H9 (cell line): ENCODE results near the gene NF1. TPM values are rescaled to one million over a fixed set of nuclear protein-coding genes. Genes with fewer than 3 reads are reported as not detected.

Source experiments
- DNase-seq: peaks from one replicate; pipeline ENCODE4 v3.0.0-alpha.2; 2017
- H2AFZ ChIP-seq: one replicate; pipeline ENCODE4 v1.6.1; 2013; ENCODE audit warnings: mild to moderate bottlenecking, low read length, control low read depth, moderate library complexity
- H2AK5ac ChIP-seq: 2 replicates; pipeline ENCODE4 v1.6.1; 2013; ENCODE audit warnings: low read length, control low read depth, mixed read lengths; ENCODE audit not compliant: insufficient read length
- H2BK120ac ChIP-seq: one replicate; pipeline ENCODE4 v1.6.1; 2013; ENCODE audit warnings: low read depth, mild to moderate bottlenecking, low read length, control low read depth, inconsistent platforms; ENCODE audit not compliant: poor library complexity, severe bottlenecking
- H2BK12ac ChIP-seq: 2 replicates; pipeline ENCODE4 v1.6.1; 2013; ENCODE audit warnings: low read length, control low read depth, mixed read lengths, low read depth; ENCODE audit not compliant: insufficient read length
- H2BK15ac ChIP-seq: 2 replicates; pipeline ENCODE4 v1.6.1; 2013; ENCODE audit warnings: low read depth, low read length, control low read depth
- H2BK20ac ChIP-seq: one replicate; pipeline ENCODE4 v1.6.1; 2013; ENCODE audit warnings: low read depth, mild to moderate bottlenecking, low read length, control low read depth, inconsistent platforms; ENCODE audit not compliant: poor library complexity, severe bottlenecking
- H2BK5ac ChIP-seq: 2 replicates; pipeline ENCODE4 v1.6.1; 2013; ENCODE audit warnings: low read length, control low read depth, mixed read lengths; ENCODE audit not compliant: insufficient read length
- H3K14ac ChIP-seq: 2 replicates; pipeline ENCODE4 v1.6.1; 2013; ENCODE audit warnings: low read length, control low read depth; ENCODE audit not compliant: insufficient read depth
- H3K18ac ChIP-seq: 2 replicates; pipeline ENCODE4 v1.6.1; 2013; ENCODE audit warnings: low read depth, mild to moderate bottlenecking, mixed read lengths, low read length, control low read depth; ENCODE audit not compliant: insufficient read length
- H3K23ac ChIP-seq: 2 replicates; pipeline ENCODE4 v1.6.1; 2013; ENCODE audit warnings: low read length, control low read depth, mixed read lengths, low read depth; ENCODE audit not compliant: insufficient read length
- H3K23me2 ChIP-seq: 2 replicates; pipeline ENCODE4 v1.6.1; 2013; ENCODE audit warnings: low read depth, mild to moderate bottlenecking, mixed read lengths, low read length, control low read depth; ENCODE audit not compliant: insufficient read length, poor library complexity, severe bottlenecking
- H3K27ac ChIP-seq: 2 replicates; pipeline ENCODE4 v1.5.1; 2013; ENCODE audit warnings: low read length, control low read depth, mixed read lengths, low read depth; ENCODE audit not compliant: insufficient read length
- H3K27me3 ChIP-seq: 2 replicates; pipeline ENCODE4 v1.6.1; 2013; ENCODE audit warnings: low read length, control low read depth, inconsistent platforms; ENCODE audit not compliant: insufficient read depth
- H3K4ac ChIP-seq: 2 replicates; pipeline ENCODE4 v1.6.1; 2013; ENCODE audit warnings: low read depth, mild to moderate bottlenecking, control low read depth, inconsistent platforms, low read length, moderate library complexity
- H3K4me1 ChIP-seq: 2 replicates; pipeline ENCODE4 v1.6.1; 2013; ENCODE audit warnings: low read length, control low read depth, inconsistent platforms; ENCODE audit not compliant: insufficient read depth
- H3K4me2 ChIP-seq: 2 replicates; pipeline ENCODE4 v1.6.1; 2013; ENCODE audit warnings: low read length, control low read depth, mixed read lengths; ENCODE audit not compliant: insufficient read length, insufficient read depth
- H3K56ac ChIP-seq: 2 replicates; pipeline ENCODE4 v1.6.1; 2013; ENCODE audit warnings: low read depth, mild to moderate bottlenecking, mixed read lengths, low read length, control low read depth; ENCODE audit not compliant: insufficient read length
- H3K79me1 ChIP-seq: 2 replicates; pipeline ENCODE4 v1.6.1; 2013; ENCODE audit warnings: low read depth, mild to moderate bottlenecking, moderate library complexity, low read length, control low read depth, inconsistent platforms; ENCODE audit not compliant: insufficient read depth, poor library complexity, severe bottlenecking
- H3K79me2 ChIP-seq: 2 replicates; pipeline ENCODE4 v1.6.1; 2013; ENCODE audit warnings: low read length, control low read depth, inconsistent platforms; ENCODE audit not compliant: insufficient read depth
- H3K9ac ChIP-seq: 2 replicates; pipeline ENCODE4 v1.6.1; 2013; ENCODE audit warnings: low read length, control low read depth, mixed read lengths; ENCODE audit not compliant: insufficient read length; ENCODE audit errors: extremely low read depth
- H3K9me3 ChIP-seq: one replicate; pipeline ENCODE4 v1.6.1; 2013; ENCODE audit warnings: low read depth, low read length, inconsistent platforms; ENCODE audit not compliant: control insufficient read depth
- H3T11ph ChIP-seq: one replicate; pipeline ENCODE4 v1.6.1; 2013; ENCODE audit warnings: mild to moderate bottlenecking, low read length, control low read depth, inconsistent platforms
- H4K20me1 ChIP-seq: one replicate; pipeline ENCODE4 v1.6.1; 2013; ENCODE audit not compliant: control insufficient read depth, insufficient read length, insufficient read depth
- H4K5ac ChIP-seq: 2 replicates; pipeline ENCODE4 v1.6.1; 2013; ENCODE audit warnings: low read depth, mild to moderate bottlenecking, mixed read lengths, low read length, control low read depth; ENCODE audit not compliant: insufficient read length
- H4K8ac ChIP-seq: replicated peaks from 2 replicates; pipeline ENCODE4 v1.6.1; 2013; ENCODE audit warnings: low read length, control low read depth, mixed read lengths, low read depth; ENCODE audit not compliant: insufficient read length
- H4K91ac ChIP-seq: 2 replicates; pipeline ENCODE4 v1.6.1; 2013; ENCODE audit warnings: low read depth, mild to moderate bottlenecking, moderate library complexity, mixed read lengths, low read length, control low read depth; ENCODE audit not compliant: insufficient read length
- H3K27ac Mint-ChIP-seq, 3 experiments: 2 replicates in 2 of 3; 3 replicates in 1 of 3; pipeline ENCODE4 v1.8.0; 2020 to 2021; ENCODE audit warnings: mixed read lengths in 3 of 3, mild to moderate bottlenecking in 1 of 3, moderate library complexity in 1 of 3
- H3K27me3 Mint-ChIP-seq: 2 replicates; pipeline ENCODE4 v1.8.0; 2021; ENCODE audit warnings: low read depth, mild to moderate bottlenecking, moderate library complexity, mixed read lengths
- H3K36me3 Mint-ChIP-seq, 3 experiments: 2 replicates in 2 of 3; 3 replicates in 1 of 3; pipeline ENCODE4 v1.8.0; 2020 to 2021; ENCODE audit warnings: low read depth in 3 of 3, mixed read lengths in 3 of 3; ENCODE audit not compliant: insufficient read depth in 1 of 3
- H3K4me1 Mint-ChIP-seq, 2 experiments: 2 replicates each; pipeline ENCODE4 v1.8.0; 2020; ENCODE audit warnings: mixed read lengths in 2 of 2
- H3K4me3 Mint-ChIP-seq, 2 experiments: 2 replicates in 1 of 2; 3 replicates in 1 of 2; pipeline ENCODE4 v1.8.0; 2020 to 2021; ENCODE audit warnings: mild to moderate bottlenecking in 2 of 2, mixed read lengths in 2 of 2, moderate library complexity in 1 of 2
- H3K9me3 Mint-ChIP-seq, 2 experiments: 2 replicates in 1 of 2; 3 replicates in 1 of 2; pipeline ENCODE4 v1.8.0; 2020; ENCODE audit warnings: mild to moderate bottlenecking in 2 of 2, mixed read lengths in 2 of 2, moderate library complexity in 1 of 2
- WGBS: extraction: QIAGEN DNeasy Blood & Tissue Kit; methylation state at CpG from one replicate; pipeline ENCODE4 v1.1.7; 2013; ENCODE audit warnings: missing lambda C conversion rate, low lambda C conversion rate, mixed read lengths; ENCODE audit not compliant: insufficient read length; ENCODE audit errors: extremely low coverage; 5-methylcytosine and 5-hydroxymethylcytosine counted together
- total RNA-seq: library from RNA; stranded (reverse); gene quantifications from 2 replicates; pipeline ENCODE4 v1.2.1, GENCODE V29; 2021
- TF ChIP-seq, protein P1 (sequence below): fragments of 200-600 bp; sonication (generic); conservative IDR thresholded peaks from 3 replicates; pipeline ENCODE4 v1.8.0; 2021; ENCODE audit warnings: antibody characterized with exemption, mild to moderate bottlenecking

Gene NF1
- total RNA-seq, 1 experiment from 2014 or later = 38.1 TPM

DNA sequence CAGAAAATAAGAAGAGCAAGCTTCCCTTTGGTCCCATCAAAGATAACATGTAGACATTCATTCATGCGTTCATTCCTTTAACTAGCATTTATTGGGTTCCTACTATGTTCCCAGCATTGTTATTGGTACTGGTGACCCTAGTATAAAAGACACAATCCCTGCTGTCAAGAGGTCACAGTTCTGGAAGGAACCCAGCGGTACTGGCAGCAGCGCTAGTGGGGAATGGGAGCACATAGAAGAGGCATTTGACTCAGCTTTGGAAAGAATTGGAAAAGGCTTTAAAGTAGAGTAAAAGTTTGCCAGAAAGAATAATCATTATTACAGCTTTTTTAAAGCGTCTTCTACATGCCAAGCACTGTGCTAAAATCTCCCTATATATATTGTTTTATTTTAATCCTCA is 41.7 kb upstream of the NF1 start:
- WGBS = no CpG with 5 or more reads among the region's 4 CpGs
- Mint-ChIP-seq H3K36me3 (no peaks in the 10 kb centered on the region; a peak in 1 of 7 replicates), H3K27ac (no peak overlapping the region), H3K4me3 (no peak overlapping the region), H3K27me3 (peaks cover 1% of the 10 kb centered on the region; the same call in 1 of the 2 replicates), H3K9me3 (peaks cover 9 to 14% of the 10 kb centered on the region in 2 experiments; a peak in 3 of 5 replicates), H3K4me1 (peaks cover 0 to 2% of the 10 kb centered on the region in 2 experiments; a peak in 1 of 4 replicates)
- no peak overlapping the region for H4K5ac ChIP-seq
- peak; percentile 4 for DNase-seq
- no peak overlapping the region for H3K56ac ChIP-seq
- H4K20me1 ChIP-seq = no peaks in the 10 kb centered on the region
- H4K91ac ChIP-seq = no peak overlapping the region
- no peaks in the 10 kb centered on the region for H3K23me2 ChIP-seq
- no peak overlapping the region for H2BK20ac ChIP-seq
- H3K18ac ChIP-seq = no peak overlapping the region
- H3K79me2 ChIP-seq = no peaks in the 10 kb centered on the region
- no peaks in the 10 kb centered on the region for H3K27me3 ChIP-seq
- H3K79me1 ChIP-seq = no peaks in the 10 kb centered on the region
- H3K4ac ChIP-seq = no peak overlapping the region
- H3K9ac ChIP-seq = no peak overlapping the region
- H3K23ac ChIP-seq = no peak overlapping the region
- no peak overlapping the region for H4K8ac ChIP-seq
- no peak overlapping the region for H2AK5ac ChIP-seq
- H3K9me3 ChIP-seq = no peaks in the 10 kb centered on the region
- H3K14ac ChIP-seq = no peak overlapping the region
- no peak overlapping the region for H2BK5ac ChIP-seq
- H2BK120ac ChIP-seq = no peak overlapping the region
- H2BK15ac ChIP-seq = no peak overlapping the region
- no peak overlapping the region for H3K27ac ChIP-seq
- H2BK12ac ChIP-seq = no peak overlapping the region
- H3K4me2 ChIP-seq = no peak overlapping the region
- H3T11ph ChIP-seq = no peak overlapping the region
- H3K4me1 ChIP-seq = no peaks in the 10 kb centered on the region; the same call in 1 of the 2 replicates
- TF ChIP-seq, protein P1, sequence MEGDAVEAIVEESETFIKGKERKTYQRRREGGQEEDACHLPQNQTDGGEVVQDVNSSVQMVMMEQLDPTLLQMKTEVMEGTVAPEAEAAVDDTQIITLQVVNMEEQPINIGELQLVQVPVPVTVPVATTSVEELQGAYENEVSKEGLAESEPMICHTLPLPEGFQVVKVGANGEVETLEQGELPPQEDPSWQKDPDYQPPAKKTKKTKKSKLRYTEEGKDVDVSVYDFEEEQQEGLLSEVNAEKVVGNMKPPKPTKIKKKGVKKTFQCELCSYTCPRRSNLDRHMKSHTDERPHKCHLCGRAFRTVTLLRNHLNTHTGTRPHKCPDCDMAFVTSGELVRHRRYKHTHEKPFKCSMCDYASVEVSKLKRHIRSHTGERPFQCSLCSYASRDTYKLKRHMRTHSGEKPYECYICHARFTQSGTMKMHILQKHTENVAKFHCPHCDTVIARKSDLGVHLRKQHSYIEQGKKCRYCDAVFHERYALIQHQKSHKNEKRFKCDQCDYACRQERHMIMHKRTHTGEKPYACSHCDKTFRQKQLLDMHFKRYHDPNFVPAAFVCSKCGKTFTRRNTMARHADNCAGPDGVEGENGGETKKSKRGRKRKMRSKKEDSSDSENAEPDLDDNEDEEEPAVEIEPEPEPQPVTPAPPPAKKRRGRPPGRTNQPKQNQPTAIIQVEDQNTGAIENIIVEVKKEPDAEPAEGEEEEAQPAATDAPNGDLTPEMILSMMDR = no peak
- H2AFZ ChIP-seq = no peak overlapping the region
